GM12875 (cell line): Measurements from ENCODE around the gene MRS2.

ENCODE experiments used
- H3K4me3 ChIP-seq: one replicate; pipeline ENCODE4 v1.5.1; 2011; ENCODE audit warnings: low read depth, low read length, control low read depth
- TF ChIP-seq, protein P1 (sequence below): IDR thresholded peaks from 2 replicates; pipeline ENCODE4 v1.5.1; 2011; ENCODE audit warnings: low read depth, mild to moderate bottlenecking, control low read depth, inconsistent platforms, low read length, moderate library complexity, borderline replicate concordance; ENCODE audit not compliant: insufficient read depth

Gene MRS2

DNA sequence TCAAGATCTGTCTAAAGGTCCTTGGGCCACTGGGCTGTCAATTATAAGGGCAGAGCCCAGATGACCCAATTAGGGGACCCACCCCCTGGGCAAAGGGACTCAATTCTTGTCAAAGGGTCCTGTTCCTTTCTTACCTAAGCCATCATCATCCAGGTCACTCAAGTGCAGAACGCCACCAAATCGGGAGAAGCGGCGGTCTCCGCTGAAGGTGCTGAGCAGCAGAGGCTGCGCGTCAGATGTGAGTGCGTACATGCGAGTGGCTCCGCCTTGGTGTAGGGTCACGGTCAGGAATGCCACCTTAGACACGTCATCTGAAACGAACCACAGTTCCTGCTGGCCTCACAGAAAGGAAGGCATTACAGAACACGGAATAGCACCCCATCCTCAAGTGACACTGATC is 34.2 kb downstream of the MRS2 start:
- no peak overlapping the region for H3K4me3 ChIP-seq
- TF ChIP-seq, protein P1, sequence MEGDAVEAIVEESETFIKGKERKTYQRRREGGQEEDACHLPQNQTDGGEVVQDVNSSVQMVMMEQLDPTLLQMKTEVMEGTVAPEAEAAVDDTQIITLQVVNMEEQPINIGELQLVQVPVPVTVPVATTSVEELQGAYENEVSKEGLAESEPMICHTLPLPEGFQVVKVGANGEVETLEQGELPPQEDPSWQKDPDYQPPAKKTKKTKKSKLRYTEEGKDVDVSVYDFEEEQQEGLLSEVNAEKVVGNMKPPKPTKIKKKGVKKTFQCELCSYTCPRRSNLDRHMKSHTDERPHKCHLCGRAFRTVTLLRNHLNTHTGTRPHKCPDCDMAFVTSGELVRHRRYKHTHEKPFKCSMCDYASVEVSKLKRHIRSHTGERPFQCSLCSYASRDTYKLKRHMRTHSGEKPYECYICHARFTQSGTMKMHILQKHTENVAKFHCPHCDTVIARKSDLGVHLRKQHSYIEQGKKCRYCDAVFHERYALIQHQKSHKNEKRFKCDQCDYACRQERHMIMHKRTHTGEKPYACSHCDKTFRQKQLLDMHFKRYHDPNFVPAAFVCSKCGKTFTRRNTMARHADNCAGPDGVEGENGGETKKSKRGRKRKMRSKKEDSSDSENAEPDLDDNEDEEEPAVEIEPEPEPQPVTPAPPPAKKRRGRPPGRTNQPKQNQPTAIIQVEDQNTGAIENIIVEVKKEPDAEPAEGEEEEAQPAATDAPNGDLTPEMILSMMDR, result no peak

DNA sequence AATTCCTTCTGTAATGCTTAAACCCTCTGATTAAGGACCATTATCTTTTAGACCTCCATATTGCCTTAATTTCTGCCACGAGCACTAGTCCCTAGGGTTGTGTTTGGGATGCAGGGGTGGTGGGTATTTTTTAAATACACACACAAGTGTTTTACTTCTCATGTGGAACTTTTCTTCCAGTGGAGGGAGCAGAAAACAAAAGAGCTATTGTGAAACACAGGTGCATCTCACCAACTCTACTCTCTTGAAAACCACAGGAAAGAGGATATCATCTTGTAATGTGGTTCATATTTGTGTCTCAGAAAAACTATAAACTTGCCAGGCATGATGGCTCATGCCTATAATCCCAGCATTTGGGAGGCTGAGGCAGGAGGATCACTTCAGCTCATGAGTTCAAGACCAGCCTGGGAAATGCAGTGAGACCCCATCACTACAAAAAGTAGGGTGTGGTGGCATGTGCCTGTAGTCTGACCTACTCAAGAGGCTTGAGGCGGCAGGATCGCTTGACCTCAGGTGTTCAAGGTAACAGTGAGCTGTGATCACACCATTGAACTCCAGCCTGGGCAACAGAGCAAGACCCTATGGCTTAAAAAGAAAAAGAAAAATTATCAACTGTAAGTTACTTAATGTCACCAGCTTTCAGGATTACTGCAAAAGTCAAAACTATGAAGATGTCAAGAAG is 37.3 kb downstream of the MRS2 start:
- TF ChIP-seq, protein P1, result no peak

DNA sequence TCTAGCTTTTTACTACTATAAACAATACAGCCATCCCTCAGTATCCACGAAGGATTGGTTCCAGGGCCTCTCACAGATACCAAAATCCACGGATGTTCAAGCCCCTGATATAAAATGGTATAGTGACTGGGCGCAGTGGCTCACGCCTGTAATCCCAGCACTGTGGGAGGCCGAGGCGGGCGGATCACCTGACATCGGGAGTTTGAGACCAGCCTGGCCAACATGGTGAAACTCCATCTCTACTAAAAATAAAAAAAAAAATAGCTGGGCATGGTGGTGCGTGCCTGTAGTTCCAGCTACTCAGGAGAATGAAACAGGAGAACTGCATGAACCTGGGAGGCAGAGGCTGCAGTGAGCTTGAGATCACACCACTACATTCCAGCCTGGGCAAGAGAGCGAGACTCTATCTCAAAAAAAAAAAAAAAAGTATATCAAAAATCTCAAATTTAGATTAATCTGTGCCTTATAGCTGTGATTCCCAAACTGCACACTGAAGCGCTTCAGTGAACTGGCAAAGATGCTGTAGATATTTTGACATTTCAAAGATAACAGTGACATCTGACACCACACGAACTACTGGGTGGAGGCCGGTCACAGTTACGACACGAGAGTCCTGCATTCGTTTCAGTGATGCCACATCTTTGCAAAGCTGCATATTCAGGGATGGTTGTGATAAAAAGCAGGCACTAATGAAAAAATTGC is 38.3 kb downstream of the MRS2 start:
- no peak overlapping the region for H3K4me3 ChIP-seq
- TF ChIP-seq, protein P1, result no peak

More for the DNA sequence above, 37.3 kb downstream of the MRS2 start:
- no peak overlapping the region for H3K4me3 ChIP-seq

DNA sequence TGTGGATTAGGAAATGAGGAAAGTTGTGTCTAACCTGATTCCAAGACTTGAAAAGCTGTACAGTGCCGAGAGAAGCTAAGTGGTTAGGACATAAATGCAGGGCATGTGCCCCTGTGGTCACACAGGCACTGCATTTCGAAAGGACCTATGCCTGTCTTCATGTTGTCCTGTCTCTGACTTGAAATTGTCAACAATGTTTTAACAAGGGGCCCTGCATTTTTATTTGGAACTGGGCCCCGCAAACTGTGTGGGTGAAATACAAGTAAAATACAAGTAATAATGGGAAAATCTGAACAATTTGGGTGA is 38.8 kb downstream of the MRS2 start:
- no peak overlapping the region for H3K4me3 ChIP-seq
- TF ChIP-seq, protein P1, result no peak

DNA sequence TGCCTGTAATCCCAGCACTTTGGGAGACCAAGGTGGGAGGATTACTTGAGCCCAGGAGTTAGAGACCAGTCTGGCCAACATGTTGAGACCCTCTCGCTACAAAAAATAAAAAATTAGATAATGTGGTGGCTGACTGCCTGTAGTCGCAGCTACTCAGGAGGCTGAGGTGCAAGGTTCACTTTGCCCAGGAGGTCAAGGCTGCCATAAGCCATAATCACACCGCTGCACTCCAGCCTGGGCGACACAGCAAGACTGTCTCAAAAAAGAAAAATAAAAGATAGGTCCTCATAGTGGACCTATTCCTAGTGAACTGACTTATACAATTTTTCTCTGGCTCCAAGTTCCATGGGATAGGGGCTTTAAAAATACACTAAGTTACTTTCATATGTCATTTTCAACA is 41.9 kb downstream of the MRS2 start:
- TF ChIP-seq, protein P1, result no peak
- H3K4me3 ChIP-seq, result no peak overlapping the region

DNA sequence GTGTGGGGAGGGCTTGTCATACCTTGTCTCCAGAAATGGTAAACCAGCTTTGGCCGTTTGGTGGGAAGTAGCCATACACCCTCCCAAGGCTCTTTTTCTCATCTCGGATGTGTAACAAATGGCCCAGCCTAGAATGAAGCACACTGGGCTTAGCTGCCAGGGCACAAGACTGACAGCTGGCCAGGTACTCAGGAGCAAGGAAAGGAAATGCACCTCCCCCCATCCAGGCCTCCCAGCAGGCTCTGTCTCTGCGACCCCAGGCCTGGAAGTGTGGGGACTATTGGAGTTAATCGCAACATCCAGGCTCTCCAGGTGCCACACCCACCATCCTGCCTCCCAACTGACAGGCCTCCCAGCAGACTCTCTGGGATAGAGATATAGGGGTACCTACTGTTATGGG is 43.0 kb downstream of the MRS2 start:
- no peak overlapping the region for H3K4me3 ChIP-seq
- TF ChIP-seq, protein P1, result no peak

DNA sequence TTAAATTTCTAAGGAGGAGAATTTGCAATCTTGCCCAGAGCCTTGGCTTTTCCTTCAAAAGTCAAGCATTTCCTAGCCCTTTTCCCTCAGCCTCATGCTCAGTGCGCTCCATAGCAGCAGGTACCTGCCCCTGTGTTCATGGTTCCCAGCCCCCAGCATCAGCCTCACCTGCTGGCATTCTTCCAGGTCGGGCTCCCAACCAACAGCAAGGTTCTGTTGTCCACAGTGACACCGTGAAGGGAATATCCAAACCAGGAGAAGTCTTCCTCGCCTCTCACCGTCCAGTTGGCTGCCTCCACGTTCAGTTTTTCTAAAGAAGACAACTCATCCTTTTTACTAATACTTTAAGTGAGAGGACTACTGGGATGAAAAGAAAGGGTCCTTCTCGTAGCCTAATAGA is 43.9 kb downstream of the MRS2 start:
- no peak overlapping the region for H3K4me3 ChIP-seq
- TF ChIP-seq, protein P1, result no peak
